Measurements from ENCODE around the gene POFUT1. TPM values are rescaled to one million over a fixed set of nuclear protein-coding genes. Genes with fewer than 3 reads are reported as not detected.
"Not testable (repeated sequence)": the region's sequence is repeated elsewhere in the genome, so short reads cannot be mapped to it uniquely, and the experiment has no call there.

Gene POFUT1
- total RNA-seq, 1 donor from 2014 or later: 35.2 TPM

DNA sequence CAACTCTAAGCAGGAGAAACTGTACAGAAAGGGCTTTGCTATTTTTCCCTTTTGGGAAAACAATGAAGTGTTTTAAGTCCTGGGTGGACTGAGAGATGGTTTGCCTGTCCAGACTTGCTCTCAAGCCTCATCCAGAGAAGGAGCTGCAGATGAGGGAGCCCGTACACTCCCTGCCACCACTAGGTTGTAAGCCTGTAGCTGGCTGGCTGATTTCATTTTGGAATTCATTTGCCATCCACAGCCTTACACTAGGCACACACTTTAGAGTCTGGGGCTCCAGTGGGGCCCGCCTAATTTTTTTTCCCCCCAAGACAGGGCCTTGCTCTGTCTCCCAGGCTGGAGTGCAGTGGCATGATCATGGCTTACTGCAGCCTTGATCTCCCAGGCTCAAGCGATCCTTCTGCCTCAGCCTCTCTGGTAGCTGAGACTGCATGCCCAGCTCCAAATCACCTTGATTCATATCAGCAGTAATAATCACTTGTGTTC lies 28.4 kb downstream of the POFUT1 start:
- no peak for DNase-seq

DNA sequence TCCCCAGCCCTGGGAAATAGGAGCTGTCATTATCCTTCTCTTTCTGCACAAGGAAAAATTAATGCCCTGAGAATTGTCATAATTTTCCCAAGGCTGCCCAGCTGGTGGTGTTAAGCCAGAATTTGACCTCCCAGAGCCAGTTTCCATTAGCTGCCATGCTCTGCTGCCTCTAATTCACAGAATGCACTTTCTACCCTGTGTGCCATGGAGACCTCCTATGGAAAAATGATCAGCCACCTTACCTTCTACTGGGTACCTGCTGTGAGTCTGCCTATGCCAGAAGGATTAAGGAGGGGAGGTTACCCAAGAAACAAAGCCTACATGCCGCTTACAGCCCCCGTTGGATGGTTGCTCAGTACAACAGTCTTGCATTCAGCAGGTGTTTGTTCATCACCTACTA lies 29.1 kb downstream of the POFUT1 start:
- no peak for DNase-seq

GRCh38 chr20:32237419-32237818 lies 29.7 kb downstream of the POFUT1 start:
- no peak for DNase-seq

- DNase-seq: no peak
Measured at GRCh38 chr20:32238483-32239425, 31.1 kb downstream of the POFUT1 start.

GRCh38 chr20:32240205-32240604 lies 32.5 kb downstream of the POFUT1 start:
- DNase-seq: no peak

GRCh38 chr20:32241807-32242206 lies 34.1 kb downstream of the POFUT1 start:
- DNase-seq: no peak

DNA sequence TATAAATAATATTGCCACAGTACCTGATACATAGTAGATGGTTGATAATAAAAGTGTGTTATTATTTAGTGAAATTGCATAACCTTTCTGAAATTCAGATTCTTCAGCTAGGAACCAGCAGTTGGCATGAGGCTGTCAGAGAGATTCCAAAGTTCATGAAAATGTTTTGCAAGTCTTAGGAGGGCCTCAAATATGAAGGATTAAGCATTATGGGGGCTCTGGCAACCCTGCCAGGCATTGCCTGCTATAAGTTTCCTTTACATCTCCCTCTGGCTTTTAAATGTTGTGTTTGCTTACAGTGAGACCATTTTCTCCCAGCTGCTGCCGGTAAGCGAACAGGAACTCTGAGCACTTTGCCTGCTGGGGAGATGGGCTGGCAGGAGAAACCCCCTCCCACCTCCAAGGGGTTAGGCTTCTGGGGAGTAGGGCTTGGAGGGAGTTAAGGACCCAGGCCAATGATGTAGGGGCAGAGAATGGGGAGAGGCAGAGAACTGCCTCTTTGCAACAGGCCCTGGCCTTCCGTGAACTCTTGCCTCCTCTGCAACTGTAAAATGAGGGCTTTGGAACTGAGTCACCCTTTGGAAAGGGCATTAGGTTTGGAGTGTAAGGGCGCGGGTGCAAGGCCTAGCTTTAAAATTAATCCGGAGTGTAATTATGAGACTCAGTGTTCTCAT lies 36.6 kb downstream of the POFUT1 start:
- no peak for DNase-seq

- no peak for DNase-seq
Measured at GRCh38 chr20:32244959-32245358, 37.3 kb downstream of the POFUT1 start.

DNA sequence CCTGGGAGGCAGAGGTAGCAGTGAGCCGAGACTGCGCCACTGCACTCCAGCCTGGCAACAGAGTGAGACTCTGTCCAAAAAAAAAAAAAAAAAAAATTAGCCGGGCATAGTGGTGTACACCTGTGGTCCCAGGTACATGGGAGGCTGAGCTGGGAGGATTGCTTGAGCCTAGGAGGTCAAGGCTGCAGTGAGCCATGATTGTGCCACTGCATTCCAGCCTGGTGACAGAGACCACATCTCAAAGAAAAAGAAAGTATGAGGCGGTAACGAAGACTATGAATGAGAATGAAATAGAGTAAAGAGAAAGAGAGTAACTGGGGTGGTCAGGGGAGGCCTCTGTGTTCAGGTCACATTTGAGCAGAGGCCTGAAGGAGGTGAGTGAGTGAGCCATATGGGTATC lies 38.5 kb downstream of the POFUT1 start:
- DNase-seq: not testable (repeated sequence)

DNA sequence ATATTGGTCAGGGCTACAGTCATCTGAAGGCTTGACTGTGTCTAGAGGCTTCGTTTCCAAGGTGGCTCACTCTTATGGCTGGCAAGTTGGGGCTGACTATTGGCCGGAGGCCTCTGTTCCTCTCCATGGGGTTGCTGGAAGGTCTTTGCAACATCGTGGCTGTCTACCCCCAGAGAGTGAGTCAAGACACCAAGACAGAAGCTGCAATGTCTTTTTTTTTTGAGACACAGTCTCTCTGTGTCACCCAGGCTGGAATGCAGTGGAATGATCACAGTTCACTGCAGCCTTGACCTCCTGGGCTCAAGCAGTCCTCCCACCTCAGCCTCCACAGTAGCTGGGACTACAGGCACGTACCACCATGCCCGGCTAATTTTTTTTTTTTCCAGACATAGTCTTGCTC lies 40.4 kb downstream of the POFUT1 start:
- no peak for DNase-seq

- no peak for DNase-seq
Measured at GRCh38 chr20:32249030-32249738, 41.5 kb downstream of the POFUT1 start.

GRCh38 chr20:32251470-32251869 lies 43.8 kb downstream of the POFUT1 start:
- DNase-seq: no peak

DNA sequence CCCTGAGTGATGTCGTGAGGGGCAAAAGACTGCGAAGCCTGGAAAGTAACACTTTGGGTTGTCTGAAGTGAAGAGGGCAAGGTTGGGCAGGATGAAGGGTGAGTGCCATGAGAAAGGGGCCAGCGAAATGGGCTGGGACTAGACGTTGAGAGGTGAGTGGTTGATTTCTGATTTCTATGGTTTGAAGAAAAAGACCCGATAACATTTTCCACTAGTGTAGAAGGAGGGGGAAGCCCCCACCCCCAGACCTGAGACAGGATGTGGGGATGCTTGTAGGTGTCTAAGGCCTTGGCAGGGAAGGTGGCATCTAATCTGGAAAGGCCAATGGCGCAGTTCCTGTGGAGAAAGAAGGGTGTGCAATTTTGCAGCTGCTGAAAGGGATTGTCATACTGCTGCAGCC lies 44.5 kb downstream of the POFUT1 start:
- no peak for DNase-seq

DNA sequence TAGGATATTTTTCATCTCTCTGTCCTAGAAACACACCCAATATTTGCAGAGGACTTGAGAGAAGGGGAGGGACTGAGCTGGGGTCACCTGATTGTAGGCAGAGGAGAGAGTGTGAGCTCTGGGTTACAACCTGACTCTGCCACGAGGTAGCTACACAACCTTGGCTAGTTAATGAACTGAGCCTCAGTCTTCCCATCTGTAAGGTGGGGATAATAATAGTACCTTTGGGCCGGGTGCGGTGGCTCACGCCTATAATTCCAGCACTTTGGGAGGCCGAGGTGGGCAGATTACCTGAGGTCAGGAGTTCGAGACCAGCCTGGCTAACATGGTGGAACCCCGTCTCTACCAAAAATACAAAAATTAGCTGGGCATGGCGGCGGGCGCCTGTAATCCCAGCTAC lies 53.3 kb downstream of the POFUT1 start:
- not testable (repeated sequence) for DNase-seq

- no peak for DNase-seq
Measured at GRCh38 chr20:32261644-32262043, 54.0 kb downstream of the POFUT1 start.

GRCh38 chr20:32263398-32263954 lies 55.8 kb downstream of the POFUT1 start:
- no peak for DNase-seq

- no peak for DNase-seq
Measured at GRCh38 chr20:32271620-32272019, 63.9 kb downstream of the POFUT1 start.

DNA sequence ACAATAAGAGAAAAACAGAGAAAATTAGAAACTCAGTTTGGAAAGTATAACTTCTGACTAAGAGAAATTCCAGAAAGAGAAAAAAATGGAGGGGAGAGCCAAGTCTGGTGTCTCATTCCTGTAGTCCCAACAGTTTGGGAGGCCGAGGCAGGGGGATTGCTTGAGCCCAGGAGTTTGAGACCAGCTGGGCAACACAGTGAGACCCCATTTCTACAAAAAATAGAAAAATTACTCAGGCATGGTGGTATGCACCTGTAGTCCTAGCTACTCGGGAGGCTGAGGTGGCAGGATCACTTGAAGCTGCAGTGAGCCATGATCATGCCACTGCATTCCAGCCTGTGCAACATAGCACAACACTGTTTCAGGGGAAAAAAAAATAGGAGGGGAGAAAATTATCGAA lies 66.7 kb downstream of the POFUT1 start:
- no peak for DNase-seq

GRCh38 chr20:32275163-32275562 lies 67.5 kb downstream of the POFUT1 start:
- not testable (repeated sequence) for DNase-seq

DNA sequence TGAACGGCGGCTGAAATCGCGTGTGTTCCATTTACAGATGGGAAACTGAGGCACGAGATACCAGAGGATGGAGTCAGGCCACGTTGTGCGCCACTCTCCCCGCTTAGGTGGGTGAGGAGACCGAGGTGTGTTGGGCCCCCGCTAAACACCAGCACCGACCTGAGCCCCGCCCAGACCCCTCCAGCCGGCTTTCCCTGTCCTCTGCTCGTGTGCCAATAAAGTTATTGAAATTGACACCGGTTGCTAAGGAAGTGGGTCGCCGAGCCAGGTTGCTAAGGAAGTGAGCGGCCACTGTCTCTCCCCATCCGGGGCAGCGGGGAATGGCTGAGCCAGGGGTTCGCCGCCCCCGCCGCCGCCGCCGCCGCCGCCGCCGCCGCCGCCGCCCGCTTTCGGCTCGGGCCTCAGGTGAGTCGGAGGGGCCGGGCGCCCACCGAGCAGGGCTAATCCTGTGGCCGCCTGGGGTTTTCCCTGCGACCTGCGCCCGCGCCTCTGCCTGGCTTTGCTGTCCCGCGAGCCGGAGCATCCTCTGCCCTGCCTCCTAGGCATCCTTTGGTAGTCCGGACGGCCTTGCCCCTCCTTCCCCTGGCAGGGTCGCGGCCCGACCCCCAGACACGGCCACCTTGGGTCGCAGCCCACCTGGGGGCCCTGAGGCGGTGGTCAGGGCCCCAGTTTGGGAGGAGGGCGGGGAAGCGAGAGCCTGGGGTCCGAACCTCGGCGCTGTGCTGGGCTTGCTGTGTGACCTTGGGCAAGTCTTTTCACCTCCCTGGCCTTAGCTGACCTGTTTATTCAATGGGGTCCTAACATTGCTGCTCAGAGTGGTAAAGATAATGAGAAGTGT lies 69.9 kb downstream of the POFUT1 start, which contains the start of gene KIF3B:
Gene KIF3B, plus strand, starts transcription at position 291 of the 838 bp plus-strand sequence. CDS start 32,127 bp downstream, outside the sequence.
- peak; percentile 89 for DNase-seq

GRCh38 chr20:32278199-32278643 lies 70.5 kb downstream of the POFUT1 start:
- DNase-seq: peak; percentile 10

- no peak for DNase-seq
Measured at GRCh38 chr20:32281711-32282110, 74.0 kb downstream of the POFUT1 start.

Measured in dermis blood vessel endothelial cell (primary cell).